ENCODE measurements around the gene TXNRD3.

Gene TXNRD3

GRCh38 chr3:126666658-126667528 is 12.0 kb upstream of the TXNRD3 start:
- POLR2A ChIA-PET, result no interaction called here
- DNase-seq (ENCODE audit: extremely low spot score), result no peak
- CTCF ChIA-PET, result no interaction called here
- TF ChIP-seq LEF1 (IDR thresholded peaks at IDR 0.05; ENCODE audit: borderline replicate concordance) (no peak), ELF4 (IDR thresholded peaks at IDR 0.05) (no peak), FOXA1 (IDR thresholded peaks at IDR 0.05) (no peak), ZNF384 (IDR thresholded peaks at IDR 0.05) (no peak), SUZ12 (IDR thresholded peaks at IDR 0.05) (no peak), NFRKB (IDR thresholded peaks at IDR 0.05) (no peak), HDGF (IDR thresholded peaks at IDR 0.05; ENCODE audit: borderline replicate concordance) (no peak), SP1 (IDR thresholded peaks at IDR 0.05) (no peak), L3MBTL2 (conservative IDR thresholded peaks at IDR 0.05) (no peak), FOXM1 (IDR thresholded peaks at IDR 0.05; ENCODE audit: borderline replicate concordance) (no peak), CTBP1 (IDR thresholded peaks at IDR 0.05; ENCODE audit: borderline replicate concordance) (no peak), BHLHE40 (IDR thresholded peaks at IDR 0.05; ENCODE audit: borderline replicate concordance) (no peak), ARNT (IDR thresholded peaks at IDR 0.05) (no peak), FOXK2 (IDR thresholded peaks at IDR 0.05) (no peak), TARDBP (IDR thresholded peaks at IDR 0.05) (no peak), PKNOX1 (IDR thresholded peaks at IDR 0.05) (no peak)

- no peak for TF ChIP-seq FOXM1 (IDR thresholded peaks at IDR 0.05; ENCODE audit: borderline replicate concordance)
- no peak for TF ChIP-seq BHLHE40 (IDR thresholded peaks at IDR 0.05; ENCODE audit: borderline replicate concordance)
- no peak for TF ChIP-seq TARDBP (IDR thresholded peaks at IDR 0.05)
- ChIA-PET CTCF (no interaction called here), POLR2A (no interaction called here)
- DNase-seq (ENCODE audit: extremely low spot score), result no peak
Observed at GRCh38 chr3:126665959-126666657, 11.2 kb upstream of the TXNRD3 start.

GRCh38 chr3:126665221-126665936 is 10.5 kb upstream of the TXNRD3 start:
- DNase-seq (ENCODE audit: extremely low spot score), result no peak
- TF ChIP-seq FOXM1 (IDR thresholded peaks at IDR 0.05; ENCODE audit: borderline replicate concordance), result no peak
- no peak for TF ChIP-seq ZNF384 (IDR thresholded peaks at IDR 0.05)
- TF ChIP-seq LEF1 (IDR thresholded peaks at IDR 0.05; ENCODE audit: borderline replicate concordance), result no peak
- no peak for TF ChIP-seq L3MBTL2 (conservative IDR thresholded peaks at IDR 0.05)
- no peak for TF ChIP-seq SP1 (IDR thresholded peaks at IDR 0.05)
- TF ChIP-seq FOXA1 (IDR thresholded peaks at IDR 0.05), result no peak
- no peak for TF ChIP-seq NFRKB (IDR thresholded peaks at IDR 0.05)
- TF ChIP-seq FOXK2 (IDR thresholded peaks at IDR 0.05), result no peak
- no peak for TF ChIP-seq SUZ12 (IDR thresholded peaks at IDR 0.05)
- no peak for TF ChIP-seq ELF4 (IDR thresholded peaks at IDR 0.05)
- no peak for TF ChIP-seq TARDBP (IDR thresholded peaks at IDR 0.05)
- TF ChIP-seq ARNT (IDR thresholded peaks at IDR 0.05), result no peak
- TF ChIP-seq CTBP1 (IDR thresholded peaks at IDR 0.05; ENCODE audit: borderline replicate concordance), result no peak
- TF ChIP-seq BHLHE40 (IDR thresholded peaks at IDR 0.05; ENCODE audit: borderline replicate concordance), result no peak
- TF ChIP-seq HDGF (IDR thresholded peaks at IDR 0.05; ENCODE audit: borderline replicate concordance), result no peak
- no peak for TF ChIP-seq PKNOX1 (IDR thresholded peaks at IDR 0.05)
- CTCF ChIA-PET, result no interaction called here
- POLR2A ChIA-PET, result no interaction called here

GRCh38 chr3:126664591-126665214 is 9.8 kb upstream of the TXNRD3 start:
- ChIA-PET POLR2A (no interaction called here), CTCF (no interaction called here)
- DNase-seq (ENCODE audit: extremely low spot score), result no peak
- TF ChIP-seq SP1 (IDR thresholded peaks at IDR 0.05) (no peak), NFRKB (IDR thresholded peaks at IDR 0.05) (no peak), PKNOX1 (IDR thresholded peaks at IDR 0.05) (no peak), ARNT (IDR thresholded peaks at IDR 0.05) (no peak), ZNF384 (IDR thresholded peaks at IDR 0.05) (no peak), TARDBP (IDR thresholded peaks at IDR 0.05) (no peak), CTBP1 (IDR thresholded peaks at IDR 0.05; ENCODE audit: borderline replicate concordance) (no peak), LEF1 (IDR thresholded peaks at IDR 0.05; ENCODE audit: borderline replicate concordance) (no peak), SUZ12 (IDR thresholded peaks at IDR 0.05) (no peak)

- TF ChIP-seq NFRKB (IDR thresholded peaks at IDR 0.05), result no peak
- TF ChIP-seq TARDBP (IDR thresholded peaks at IDR 0.05), result no peak
- TF ChIP-seq ARNT (IDR thresholded peaks at IDR 0.05), result no peak
- no peak for TF ChIP-seq SUZ12 (IDR thresholded peaks at IDR 0.05)
- TF ChIP-seq ZNF384 (IDR thresholded peaks at IDR 0.05), result no peak
- TF ChIP-seq BHLHE40 (IDR thresholded peaks at IDR 0.05; ENCODE audit: borderline replicate concordance), result no peak
Observed at GRCh38 chr3:126663750-126664149, 8.8 kb upstream of the TXNRD3 start.

More at GRCh38 chr3:126663750-126664149, 8.8 kb upstream of the TXNRD3 start:
- ChIA-PET POLR2A (no interaction called here), CTCF (no interaction called here)
- no peak for DNase-seq (ENCODE audit: extremely low spot score)
